ENCODE results near the gene PCDHGA5.
A peak's percentile ranks its signal among the peaks of the same experiment; 100 is the strongest.
"Not testable (repeated sequence)": the region's sequence is repeated elsewhere in the genome, so short reads cannot be mapped to it uniquely, and the experiment has no call there.

PCDHGA5 gene

DNA sequence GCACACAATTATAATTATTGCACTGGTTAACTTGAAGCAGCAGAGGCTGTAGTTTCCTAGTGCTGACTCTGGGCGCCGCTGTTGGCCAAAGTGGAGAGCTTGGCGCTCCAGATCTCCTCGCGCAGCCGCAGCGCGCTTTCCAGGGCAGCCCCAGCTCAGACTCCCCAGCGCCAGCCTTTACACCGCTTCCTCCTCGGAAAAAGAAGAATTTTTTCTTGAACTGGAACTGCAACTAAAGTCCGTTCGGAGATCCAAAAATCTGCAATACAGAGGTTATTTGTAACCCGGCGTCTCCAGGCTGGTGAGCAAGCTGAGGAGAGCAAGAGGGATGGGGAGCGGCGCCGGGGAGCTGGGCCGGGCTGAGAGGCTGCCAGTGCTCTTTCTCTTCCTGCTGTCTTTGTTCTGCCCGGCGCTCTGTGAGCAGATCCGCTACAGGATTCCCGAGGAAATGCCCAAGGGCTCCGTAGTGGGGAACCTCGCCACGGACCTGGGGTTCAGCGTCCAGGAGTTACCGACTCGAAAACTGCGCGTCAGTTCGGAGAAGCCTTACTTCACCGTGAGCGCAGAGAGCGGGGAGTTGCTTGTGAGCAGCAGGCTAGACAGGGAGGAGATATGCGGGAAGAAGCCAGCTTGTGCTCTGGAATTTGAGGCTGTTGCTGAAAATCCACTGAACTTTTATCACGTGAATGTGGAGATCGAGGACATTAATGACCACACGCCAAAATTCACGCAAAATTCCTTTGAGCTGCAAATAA is 23.8 kb downstream of the PCDHGA5 start, which contains the start of gene PCDHGB4:
Gene PCDHGB4 (plus strand): TSS at position 142 of the 755 bp plus-strand sequence. CDS start 187 bp downstream, at position 329.
- not testable (repeated sequence) for DNase-seq (ENCODE audit: low read depth)

DNA sequence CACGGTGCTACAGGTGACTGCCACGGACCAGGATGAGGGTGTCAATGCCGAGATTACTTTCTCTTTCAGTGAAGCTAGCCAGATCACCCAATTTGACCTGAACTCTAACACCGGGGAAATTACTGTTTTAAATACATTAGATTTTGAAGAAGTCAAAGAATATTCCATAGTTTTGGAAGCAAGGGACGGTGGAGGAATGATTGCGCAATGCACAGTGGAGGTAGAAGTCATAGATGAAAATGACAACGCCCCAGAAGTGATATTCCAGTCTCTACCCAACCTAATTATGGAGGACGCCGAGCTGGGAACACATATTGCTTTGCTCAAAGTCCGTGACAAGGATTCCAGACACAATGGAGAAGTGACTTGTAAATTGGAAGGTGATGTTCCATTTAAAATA is 24.7 kb downstream of the PCDHGA5 start:
- DNase-seq (ENCODE audit: low read depth) = no peak

DNA sequence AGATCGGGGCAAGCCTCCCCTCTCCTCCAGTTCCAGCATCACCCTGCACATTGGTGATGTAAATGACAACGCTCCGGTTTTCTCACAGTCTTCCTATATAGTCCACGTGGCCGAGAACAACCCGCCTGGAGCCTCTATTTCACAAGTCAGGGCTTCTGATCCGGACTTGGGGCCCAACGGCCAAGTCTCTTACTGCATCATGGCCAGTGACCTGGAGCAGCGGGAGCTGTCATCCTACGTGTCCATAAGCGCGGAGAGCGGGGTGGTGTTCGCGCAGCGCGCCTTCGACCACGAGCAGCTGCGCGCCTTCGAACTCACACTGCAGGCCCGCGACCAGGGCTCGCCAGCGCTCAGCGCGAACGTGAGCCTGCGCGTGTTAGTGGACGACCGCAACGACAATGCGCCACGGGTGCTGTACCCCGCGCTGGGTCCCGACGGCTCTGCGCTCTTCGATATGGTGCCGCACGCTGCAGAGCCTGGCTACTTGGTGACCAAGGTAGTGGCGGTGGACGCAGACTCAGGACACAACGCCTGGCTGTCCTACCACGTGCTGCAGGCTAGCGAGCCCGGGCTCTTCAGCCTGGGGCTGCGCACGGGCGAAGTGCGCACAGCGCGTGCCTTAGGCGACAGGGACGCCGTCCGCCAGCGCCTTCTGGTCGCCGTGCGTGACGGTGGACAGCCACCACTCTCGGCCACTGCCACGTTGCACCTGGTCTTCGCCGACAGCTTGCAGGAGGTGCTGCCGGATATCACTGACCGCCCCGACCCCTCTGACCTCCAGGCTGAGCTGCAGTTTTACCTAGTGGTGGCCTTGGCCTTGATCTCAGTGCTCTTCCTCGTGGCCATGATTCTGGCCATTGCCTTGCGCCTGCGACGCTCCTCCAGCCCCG is 25.4 kb downstream of the PCDHGA5 start:
- DNase-seq (ENCODE audit: low read depth) = no peak

DNA sequence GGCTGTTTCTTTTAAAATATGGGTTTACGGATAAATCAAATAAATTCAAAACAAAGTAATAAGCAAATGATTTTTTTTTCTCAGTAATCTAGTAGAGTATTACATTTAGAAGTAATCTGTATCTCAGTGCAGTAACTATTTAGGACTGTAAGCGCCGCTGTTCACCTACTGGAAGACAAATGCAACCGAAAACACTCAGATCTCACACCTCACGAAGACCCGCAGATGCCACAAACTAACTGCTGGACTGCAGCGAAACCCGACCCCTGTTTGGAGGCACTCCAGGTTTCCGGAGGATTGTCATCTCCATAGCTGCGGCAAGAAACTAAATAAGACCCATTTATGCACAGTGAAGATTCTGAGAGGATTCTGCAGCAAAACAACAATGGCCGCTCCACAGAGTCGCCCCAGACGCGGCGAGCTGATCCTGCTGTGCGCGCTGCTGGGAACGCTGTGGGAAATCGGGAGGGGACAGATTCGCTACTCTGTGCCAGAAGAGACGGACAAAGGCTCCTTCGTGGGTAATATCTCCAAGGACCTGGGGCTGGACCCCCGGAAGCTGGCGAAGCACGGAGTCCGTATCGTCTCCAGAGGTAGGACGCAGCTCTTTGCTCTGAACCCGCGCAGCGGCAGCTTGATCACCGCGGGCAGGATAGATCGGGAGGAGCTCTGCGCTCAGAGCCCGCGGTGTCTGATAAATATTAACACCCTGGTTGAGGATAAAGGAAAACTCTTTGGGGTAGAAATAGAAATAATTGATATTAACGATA is 28.7 kb downstream of the PCDHGA5 start, which contains the start of gene PCDHGA8:
Gene PCDHGA8 (plus strand): TSS at position 205 of the 770 bp plus-strand sequence. CDS start 181 bp downstream, at position 386.
- DNase-seq (ENCODE audit: low read depth) = no peak

DNA sequence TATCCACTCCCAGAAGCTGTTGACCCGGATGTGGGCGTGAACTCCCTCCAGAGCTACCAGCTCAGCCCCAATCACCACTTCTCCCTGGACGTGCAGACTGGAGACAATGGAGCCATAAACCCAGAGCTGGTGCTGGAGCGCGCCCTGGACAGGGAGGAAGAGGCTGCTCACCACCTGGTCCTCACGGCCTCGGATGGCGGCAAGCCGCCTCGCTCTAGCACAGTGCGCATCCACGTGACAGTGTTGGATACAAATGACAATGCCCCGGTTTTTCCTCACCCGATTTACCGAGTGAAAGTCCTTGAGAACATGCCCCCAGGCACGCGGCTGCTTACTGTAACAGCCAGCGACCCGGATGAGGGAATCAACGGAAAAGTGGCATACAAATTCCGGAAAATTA is 29.3 kb downstream of the PCDHGA5 start:
- no peak for DNase-seq (ENCODE audit: low read depth)

DNA sequence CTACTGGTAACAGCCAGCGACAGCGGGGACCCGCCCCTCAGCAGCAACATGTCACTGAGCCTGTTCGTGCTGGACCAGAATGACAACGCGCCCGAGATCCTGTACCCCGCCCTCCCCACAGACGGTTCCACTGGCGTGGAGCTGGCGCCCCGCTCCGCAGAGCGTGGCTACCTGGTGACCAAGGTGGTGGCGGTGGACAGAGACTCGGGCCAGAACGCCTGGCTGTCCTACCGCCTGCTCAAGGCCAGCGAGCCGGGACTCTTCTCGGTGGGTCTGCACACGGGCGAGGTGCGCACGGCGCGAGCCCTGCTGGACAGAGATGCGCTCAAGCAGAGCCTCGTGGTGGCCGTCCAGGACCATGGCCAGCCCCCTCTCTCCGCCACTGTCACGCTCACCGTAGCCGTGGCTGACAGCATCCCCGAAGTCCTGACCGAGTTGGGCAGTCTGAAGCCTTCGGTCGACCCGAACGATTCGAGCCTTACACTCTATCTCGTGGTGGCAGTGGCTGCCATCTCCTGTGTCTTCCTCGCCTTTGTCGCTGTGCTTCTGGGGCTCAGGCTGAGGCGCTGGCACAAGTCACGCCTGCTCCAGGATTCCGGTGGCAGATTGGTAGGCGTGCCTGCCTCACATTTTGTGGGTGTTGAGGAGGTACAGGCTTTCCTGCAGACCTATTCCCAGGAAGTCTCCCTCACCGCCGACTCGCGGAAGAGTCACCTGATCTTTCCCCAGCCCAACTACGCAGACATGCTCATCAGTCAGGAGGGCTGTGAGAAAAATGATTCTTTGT is 30.6 kb downstream of the PCDHGA5 start:
- DNase-seq (ENCODE audit: low read depth) = not testable (repeated sequence)

DNA sequence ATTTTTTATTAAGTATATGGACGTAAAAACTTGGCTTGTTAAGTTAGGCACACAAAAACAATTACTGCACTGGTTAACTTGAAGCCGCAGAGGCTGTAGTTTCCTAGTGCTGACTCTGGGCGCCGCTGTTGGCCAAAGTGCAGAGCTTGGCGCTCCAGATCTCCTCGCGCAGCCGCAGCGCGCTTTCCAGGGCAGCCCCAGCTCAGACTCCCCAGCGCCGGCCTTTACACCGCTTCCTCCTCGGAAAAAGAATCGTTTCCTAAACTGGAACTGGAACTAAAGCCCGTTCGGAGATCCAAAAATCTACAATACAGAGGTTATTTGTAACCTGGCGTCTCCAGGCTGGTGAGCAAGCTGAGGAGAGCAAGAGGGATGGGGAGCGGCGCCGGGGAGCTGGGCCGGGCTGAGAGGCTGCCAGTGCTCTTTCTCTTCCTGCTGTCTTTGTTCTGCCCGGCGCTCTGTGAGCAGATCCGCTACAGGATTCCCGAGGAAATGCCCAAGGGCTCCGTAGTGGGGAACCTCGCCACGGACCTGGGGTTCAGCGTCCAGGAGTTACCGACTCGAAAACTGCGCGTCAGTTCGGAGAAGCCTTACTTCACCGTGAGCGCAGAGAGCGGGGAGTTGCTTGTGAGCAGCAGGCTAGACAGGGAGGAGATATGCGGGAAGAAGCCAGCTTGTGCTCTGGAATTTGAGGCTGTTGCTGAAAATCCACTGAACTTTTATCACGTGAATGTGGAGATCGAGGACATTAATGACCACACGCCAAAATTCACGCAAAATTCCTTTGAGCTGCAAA is 34.0 kb downstream of the PCDHGA5 start, which contains the start of gene PCDHGB5:
Gene PCDHGB5 (plus strand): TSS at position 192 of the 796 bp plus-strand sequence. CDS start 181 bp downstream, at position 373.
- DNase-seq (ENCODE audit: low read depth) = not testable (repeated sequence)

DNA sequence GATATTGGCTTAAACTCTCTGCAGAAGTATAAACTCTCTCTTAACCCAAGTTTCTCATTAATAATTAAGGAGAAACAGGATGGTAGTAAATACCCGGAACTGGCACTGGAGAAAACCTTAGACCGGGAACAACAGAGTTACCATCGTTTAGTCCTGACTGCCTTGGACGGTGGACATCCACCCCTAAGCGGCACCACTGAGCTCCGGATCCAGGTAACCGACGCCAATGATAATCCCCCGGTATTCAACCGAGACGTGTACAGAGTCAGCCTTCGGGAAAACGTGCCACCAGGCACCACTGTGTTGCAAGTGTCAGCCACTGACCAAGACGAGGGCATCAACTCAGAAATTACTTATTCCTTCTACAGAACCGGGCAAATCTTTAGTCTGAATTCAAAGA is 34.6 kb downstream of the PCDHGA5 start:
- no peak for DNase-seq (ENCODE audit: low read depth)

DNA sequence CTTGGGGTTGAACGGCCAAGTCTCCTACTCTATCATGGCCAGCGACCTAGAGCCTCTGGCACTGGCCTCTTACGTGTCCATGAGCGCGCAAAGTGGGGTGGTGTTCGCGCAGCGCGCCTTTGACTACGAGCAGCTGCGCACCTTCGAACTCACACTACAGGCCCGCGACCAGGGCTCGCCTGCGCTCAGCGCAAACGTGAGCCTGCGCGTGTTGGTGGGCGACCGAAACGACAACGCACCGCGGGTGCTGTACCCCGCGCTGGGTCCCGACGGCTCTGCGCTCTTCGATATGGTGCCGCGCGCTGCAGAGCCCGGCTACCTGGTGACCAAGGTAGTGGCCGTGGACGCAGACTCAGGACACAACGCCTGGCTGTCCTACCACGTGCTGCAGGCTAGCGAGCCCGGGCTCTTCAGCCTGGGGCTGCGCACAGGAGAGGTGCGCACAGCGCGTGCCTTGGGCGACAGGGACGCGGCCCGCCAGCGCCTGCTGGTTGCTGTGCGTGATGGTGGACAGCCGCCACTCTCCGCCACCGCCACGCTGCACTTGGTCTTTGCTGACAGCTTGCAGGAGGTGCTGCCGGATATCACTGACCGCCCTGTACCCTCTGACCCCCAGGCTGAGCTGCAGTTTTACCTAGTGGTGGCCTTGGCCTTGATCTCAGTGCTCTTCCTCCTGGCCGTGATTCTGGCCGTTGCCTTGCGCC is 35.7 kb downstream of the PCDHGA5 start:
- DNase-seq (ENCODE audit: low read depth) = no peak

DNA sequence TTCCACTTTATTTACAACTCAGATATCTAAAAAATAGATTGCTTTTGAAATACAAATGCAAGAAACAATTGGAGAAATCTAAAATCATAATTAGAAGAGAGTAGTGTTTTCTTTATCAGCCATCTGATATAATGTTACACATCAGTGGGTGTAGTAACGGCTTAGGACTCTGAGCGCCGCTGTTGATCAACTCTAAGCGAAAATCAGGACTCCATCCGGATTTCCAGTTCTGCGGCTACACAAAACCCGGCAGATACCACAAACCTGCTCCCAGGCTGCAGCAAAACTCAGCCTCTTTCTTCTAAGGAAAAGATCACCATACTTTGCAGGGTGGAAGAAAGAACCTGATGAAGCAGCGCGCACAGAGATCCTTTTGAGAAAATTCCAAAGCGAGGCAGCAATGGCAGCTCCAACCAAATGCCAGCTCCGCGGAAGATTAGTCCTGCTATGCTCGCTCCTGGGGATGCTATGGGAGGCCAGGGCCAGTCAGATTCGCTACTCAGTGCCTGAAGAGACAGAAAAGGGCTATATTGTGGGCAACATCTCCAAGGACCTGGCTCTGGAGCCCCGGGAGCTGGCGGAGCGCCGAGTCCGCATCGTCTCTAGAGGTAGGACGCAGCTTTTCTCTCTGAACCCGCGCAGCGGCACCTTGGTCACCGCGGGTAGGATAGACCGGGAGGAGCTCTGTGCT is 38.7 kb downstream of the PCDHGA5 start, which contains the start of gene PCDHGA9:
Gene PCDHGA9 (plus strand): TSS at position 226 of the 691 bp plus-strand sequence. CDS start 175 bp downstream, at position 401.
- no peak for DNase-seq (ENCODE audit: low read depth)

DNA sequence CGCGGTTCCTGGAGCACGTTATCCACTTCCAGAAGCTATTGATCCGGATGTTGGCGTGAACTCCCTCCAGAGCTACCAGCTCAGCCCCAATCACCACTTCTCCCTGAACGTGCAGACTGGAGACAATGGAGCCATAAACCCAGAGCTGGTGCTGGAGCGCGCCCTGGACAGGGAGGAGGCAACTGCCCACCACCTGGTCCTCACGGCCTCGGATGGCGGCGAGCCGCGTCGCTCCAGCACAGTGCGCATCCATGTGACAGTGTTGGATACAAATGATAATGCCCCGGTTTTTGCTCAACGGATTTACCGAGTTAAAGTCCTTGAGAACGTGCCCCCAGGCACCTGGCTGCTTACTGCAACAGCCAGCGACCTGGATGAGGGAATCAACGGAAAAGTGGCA is 39.4 kb downstream of the PCDHGA5 start:
- no peak for DNase-seq (ENCODE audit: low read depth)

DNA sequence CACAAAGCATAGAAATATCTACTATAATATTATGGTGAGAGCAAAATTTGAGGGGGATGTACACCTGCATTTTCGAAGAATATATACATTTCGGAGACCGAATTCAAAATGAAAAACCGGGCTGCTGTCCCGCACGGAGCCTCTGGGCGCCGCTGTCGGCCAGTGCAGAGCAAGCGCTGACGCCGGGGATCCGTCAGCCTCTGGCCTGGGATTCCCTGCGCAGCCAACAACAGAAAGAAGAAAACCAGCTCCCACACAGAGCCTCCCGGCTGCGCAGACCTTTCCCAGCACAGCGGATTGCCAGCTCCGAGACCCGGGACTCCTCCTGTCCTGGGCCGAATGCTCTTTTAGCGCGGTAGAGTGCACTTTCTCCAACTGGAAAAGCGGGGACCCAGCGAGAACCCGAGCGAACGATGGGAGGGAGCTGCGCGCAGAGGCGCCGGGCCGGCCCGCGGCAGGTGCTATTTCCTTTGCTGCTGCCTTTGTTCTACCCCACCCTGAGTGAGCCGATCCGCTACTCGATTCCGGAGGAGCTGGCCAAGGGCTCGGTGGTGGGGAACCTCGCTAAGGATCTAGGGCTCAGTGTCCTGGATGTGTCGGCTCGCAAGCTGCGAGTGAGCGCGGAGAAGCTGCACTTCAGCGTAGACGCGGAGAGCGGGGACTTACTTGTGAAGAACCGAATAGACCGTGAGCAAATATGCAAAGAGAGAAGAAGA is 44.0 kb downstream of the PCDHGA5 start, which contains the start of gene PCDHGB6:
Gene PCDHGB6 (plus strand): TSS at position 232 of the 716 bp plus-strand sequence. CDS start 182 bp downstream, at position 414.
- DNase-seq (ENCODE audit: low read depth) = not testable (repeated sequence)

DNA sequence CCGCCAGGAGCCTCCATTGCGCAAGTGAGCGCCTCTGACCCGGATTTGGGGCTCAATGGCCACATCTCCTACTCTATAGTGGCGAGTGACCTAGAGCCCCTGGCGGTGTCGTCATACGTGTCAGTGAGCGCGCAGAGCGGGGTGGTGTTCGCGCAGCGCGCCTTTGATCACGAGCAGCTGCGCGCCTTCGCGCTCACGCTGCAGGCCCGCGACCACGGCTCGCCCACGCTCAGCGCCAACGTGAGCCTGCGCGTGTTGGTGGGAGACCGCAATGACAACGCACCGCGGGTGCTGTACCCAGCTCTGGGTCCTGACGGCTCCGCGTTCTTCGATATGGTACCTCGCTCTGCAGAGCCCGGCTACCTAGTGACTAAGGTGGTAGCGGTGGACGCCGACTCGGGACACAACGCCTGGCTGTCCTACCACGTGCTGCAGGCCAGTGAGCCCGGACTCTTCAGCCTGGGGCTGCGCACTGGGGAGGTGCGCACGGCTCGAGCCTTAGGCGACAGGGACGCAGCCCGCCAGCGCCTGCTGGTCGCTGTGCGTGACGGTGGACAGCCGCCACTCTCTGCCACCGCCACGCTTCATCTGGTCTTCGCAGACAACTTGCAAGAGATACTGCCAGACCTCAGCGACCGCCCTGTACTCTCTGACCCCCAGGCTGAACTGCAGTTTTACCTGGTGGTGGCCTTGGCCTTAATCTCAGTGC is 45.8 kb downstream of the PCDHGA5 start:
- no peak for DNase-seq (ENCODE audit: low read depth)

DNA sequence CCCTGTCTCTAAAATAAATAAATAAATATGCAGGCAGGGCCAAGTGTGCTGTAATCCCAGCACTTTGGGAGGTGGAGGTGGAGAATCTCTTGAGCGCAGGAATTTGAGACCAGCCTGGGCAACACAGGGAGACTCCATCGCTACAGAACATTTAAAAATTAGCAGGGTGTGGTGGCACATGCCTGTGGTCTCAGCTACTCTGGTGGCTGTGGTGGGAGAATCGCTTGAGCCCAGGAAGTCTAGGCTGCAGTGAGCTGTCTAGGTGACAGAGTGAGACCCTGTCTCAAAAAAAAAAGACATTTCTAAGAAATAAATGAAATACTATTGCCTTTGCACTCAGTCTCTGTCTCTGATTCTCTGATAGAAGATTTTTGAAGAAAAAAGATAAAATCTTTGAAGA is 47.6 kb downstream of the PCDHGA5 start:
- DNase-seq (ENCODE audit: low read depth) = no peak

DNA sequence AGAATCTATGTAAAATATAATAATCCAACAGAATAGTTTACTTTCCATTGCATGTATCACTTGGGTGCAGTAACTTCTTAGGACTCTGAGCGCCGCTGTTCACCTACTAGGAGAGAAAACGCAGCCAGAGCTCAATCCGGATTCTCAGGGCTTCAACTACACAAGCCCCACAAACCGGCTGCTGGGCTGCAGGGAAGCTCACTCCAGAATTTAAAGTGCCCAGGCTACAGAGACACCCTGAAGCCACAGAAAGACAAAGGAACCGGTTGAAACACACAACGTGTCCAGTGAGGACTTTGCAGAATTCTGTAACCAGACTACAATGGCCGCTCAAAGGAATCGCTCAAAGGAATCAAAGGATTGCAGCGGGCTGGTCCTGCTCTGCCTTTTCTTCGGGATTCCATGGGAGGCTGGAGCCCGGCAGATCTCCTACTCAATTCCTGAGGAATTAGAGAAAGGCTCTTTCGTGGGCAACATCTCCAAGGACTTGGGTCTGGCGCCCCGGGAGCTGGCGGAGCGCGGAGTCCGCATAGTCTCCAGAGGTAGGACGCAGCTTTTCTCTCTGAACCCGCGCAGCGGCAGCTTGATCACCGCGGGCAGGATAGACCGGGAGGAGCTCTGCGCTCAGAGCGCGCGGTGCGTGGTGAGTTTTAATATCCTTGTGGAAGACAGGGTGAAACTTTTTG is 49.0 kb downstream of the PCDHGA5 start, which contains the start of gene PCDHGA10:
Gene PCDHGA10 (plus strand): TSS at position 134 of the 686 bp plus-strand sequence. CDS start 189 bp downstream, at position 323.
- peak; percentile 29 for DNase-seq (ENCODE audit: low read depth)

DNA sequence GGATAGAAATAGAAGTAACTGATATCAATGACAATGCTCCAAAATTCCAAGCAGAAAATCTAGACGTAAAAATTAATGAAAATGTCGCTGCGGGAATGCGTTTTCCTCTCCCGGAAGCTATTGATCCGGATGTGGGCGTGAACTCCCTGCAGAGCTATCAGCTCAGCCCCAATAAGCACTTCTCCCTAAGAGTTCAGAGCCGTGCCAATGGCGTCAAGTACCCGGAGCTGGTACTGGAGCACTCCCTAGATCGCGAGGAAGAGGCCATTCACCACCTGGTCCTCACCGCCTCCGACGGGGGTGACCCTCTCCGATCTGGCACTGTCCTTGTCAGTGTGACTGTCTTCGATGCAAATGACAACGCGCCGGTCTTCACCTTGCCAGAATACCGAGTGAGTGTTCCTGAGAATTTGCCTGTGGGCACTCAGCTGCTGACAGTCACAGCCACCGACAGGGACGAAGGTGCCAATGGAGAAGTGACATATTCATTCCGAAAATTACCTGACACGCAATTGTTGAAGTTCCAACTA is 49.6 kb downstream of the PCDHGA5 start:
- DNase-seq (ENCODE audit: low read depth) = no peak

All from stimulated activated CD8-positive, alpha-beta memory T cell treated with anti-CD3 and anti-CD28 coated beads, Interleukin-15, amount 100 ng/mL, for 1 hour (primary cell).